C4-2B (cell line): ENCODE results near the gene UGT3A2.

ENCODE experiments used
- CTCF ChIP-seq: fragments of 450-650 bp; conservative IDR thresholded peaks from 2 replicates; pipeline ENCODE4 v1.5.1; 2017; ENCODE audit warnings: mild to moderate bottlenecking
- ZFX ChIP-seq: fragments of 450-650 bp; IDR thresholded peaks from 2 replicates; pipeline ENCODE4 v1.6.1; 2017

GRCh38 chr5:36027711-36028110, 39.0 kb downstream of the UGT3A2 start:
- TF ChIP-seq CTCF (no peak), ZFX (no peak)
